Right lobe of liver (tissue), 4 donors: ENCODE measurements around the gene CD79B.
"Not testable (repeated sequence)": the region's sequence is repeated elsewhere in the genome, so short reads cannot be mapped to it uniquely, and the experiment has no call there.

ENCODE experiments used
- CTCF ChIP-seq, 4 donors: fragments of 200-600 bp in 3 of 4; fragments of 450-650 bp in 1 of 4; IDR thresholded peaks; one replicate each; pipeline versions ENCODE4 v1.5.1 to v1.8.0; 2016 to 2022; ENCODE audit warnings: antibody characterized with exemption in 4 of 4, mild to moderate bottlenecking in 2 of 4
- POLR2A ChIP-seq: fragments of 450-650 bp; IDR thresholded peaks from one replicate; pipeline ENCODE4 v1.6.1; 2017; ENCODE audit warnings: antibody characterized with exemption, mild to moderate bottlenecking
- donor health status: DM: no; HTN: no; CAD: no.
- donor health status: DM: no; HTN: no; CAD: no.
- donor health status: DM: no; HTN: yes; CAD: no.

GRCh38 chr17:63922402-63922801 lies 9.7 kb downstream of the CD79B start:
- TF ChIP-seq CTCF (IDR thresholded peaks at IDR 0.05); POLR2A: not testable (repeated sequence)
